ENCODE results near the gene DDIT3.

Gene DDIT3

GRCh38 chr12:57513266-57513665 lies 7.0 kb downstream of the DDIT3 start:
- no peaks in the 10 kb centered on the region for H4K20me1 ChIP-seq (ENCODE audit: control insufficient read depth, insufficient read depth, low read depth, low read length)
- no peak overlapping the region for H3K4me2 ChIP-seq (ENCODE audit: low read length)
- H3K4me1 ChIP-seq (ENCODE audit: control insufficient read depth, low read length), result peaks cover 12% of the 10 kb centered on the region
- TF ChIP-seq, protein P1, sequence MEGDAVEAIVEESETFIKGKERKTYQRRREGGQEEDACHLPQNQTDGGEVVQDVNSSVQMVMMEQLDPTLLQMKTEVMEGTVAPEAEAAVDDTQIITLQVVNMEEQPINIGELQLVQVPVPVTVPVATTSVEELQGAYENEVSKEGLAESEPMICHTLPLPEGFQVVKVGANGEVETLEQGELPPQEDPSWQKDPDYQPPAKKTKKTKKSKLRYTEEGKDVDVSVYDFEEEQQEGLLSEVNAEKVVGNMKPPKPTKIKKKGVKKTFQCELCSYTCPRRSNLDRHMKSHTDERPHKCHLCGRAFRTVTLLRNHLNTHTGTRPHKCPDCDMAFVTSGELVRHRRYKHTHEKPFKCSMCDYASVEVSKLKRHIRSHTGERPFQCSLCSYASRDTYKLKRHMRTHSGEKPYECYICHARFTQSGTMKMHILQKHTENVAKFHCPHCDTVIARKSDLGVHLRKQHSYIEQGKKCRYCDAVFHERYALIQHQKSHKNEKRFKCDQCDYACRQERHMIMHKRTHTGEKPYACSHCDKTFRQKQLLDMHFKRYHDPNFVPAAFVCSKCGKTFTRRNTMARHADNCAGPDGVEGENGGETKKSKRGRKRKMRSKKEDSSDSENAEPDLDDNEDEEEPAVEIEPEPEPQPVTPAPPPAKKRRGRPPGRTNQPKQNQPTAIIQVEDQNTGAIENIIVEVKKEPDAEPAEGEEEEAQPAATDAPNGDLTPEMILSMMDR (IDR thresholded peaks at IDR 0.05; ENCODE audit: low read depth, low read length, poor library complexity, severe bottlenecking), result no peak
- TF ChIP-seq EZH2phosphoT487 (IDR thresholded peaks at IDR 0.05; ENCODE audit: borderline replicate concordance, low read length), result no peak
- peaks cover 84% of the 10 kb centered on the region for H3K36me3 ChIP-seq (ENCODE audit: control insufficient read depth, low read length)
- H3K9me2 ChIP-seq (replicated peaks; ENCODE audit: control insufficient read depth, low read length), result no peaks in the 10 kb centered on the region
- peaks cover 16% of the 10 kb centered on the region for H3K79me2 ChIP-seq (ENCODE audit: control insufficient read depth, low read length)
- no peak overlapping the region for H3K27ac ChIP-seq (ENCODE audit: low read depth, low read length)
- no peaks in the 10 kb centered on the region for H3K27me3 ChIP-seq (ENCODE audit: control insufficient read depth, low read length)
- H3K9me3 ChIP-seq (ENCODE audit: control insufficient read depth, insufficient read depth, low read length), result no peaks in the 10 kb centered on the region
- H3K4me3 ChIP-seq (ENCODE audit: low read length), result no peak overlapping the region
- peaks cover 41% of the 10 kb centered on the region for H3F3A ChIP-seq (ENCODE audit: control insufficient read depth, insufficient read depth)

GRCh38 chr12:57512665-57513064 lies 7.6 kb downstream of the DDIT3 start:
- no peaks in the 10 kb centered on the region for H4K20me1 ChIP-seq (ENCODE audit: control insufficient read depth, insufficient read depth, low read depth, low read length)
- peaks cover 10% of the 10 kb centered on the region for H3K79me2 ChIP-seq (ENCODE audit: control insufficient read depth, low read length)
- H3K36me3 ChIP-seq (ENCODE audit: control insufficient read depth, low read length), result peaks cover 78% of the 10 kb centered on the region
- no peak overlapping the region for H3K4me2 ChIP-seq (ENCODE audit: low read length)
- H3K4me1 ChIP-seq (ENCODE audit: control insufficient read depth, low read length), result peaks cover 6% of the 10 kb centered on the region; the same call in 1 of the 2 replicates
- H3K27ac ChIP-seq (ENCODE audit: low read depth, low read length), result no peak overlapping the region
- peaks cover 40% of the 10 kb centered on the region for H3F3A ChIP-seq (ENCODE audit: control insufficient read depth, insufficient read depth)
- H3K4me3 ChIP-seq (ENCODE audit: low read length), result no peak overlapping the region
- H3K27me3 ChIP-seq (ENCODE audit: control insufficient read depth, low read length), result no peaks in the 10 kb centered on the region
- no peaks in the 10 kb centered on the region for H3K9me2 ChIP-seq (replicated peaks; ENCODE audit: control insufficient read depth, low read length)
- H3K9me3 ChIP-seq (ENCODE audit: control insufficient read depth, insufficient read depth, low read length), result no peaks in the 10 kb centered on the region
- no peak for TF ChIP-seq EZH2phosphoT487 (IDR thresholded peaks at IDR 0.05; ENCODE audit: borderline replicate concordance, low read length)
- TF ChIP-seq, protein P1 (IDR thresholded peaks at IDR 0.05; ENCODE audit: low read depth, low read length, poor library complexity, severe bottlenecking), result no peak

- Histone ChIP-seq H3K27me3 (ENCODE audit: control insufficient read depth, low read length) (no peaks in the 10 kb centered on the region), H3K9me2 (replicated peaks; ENCODE audit: control insufficient read depth, low read length) (no peaks in the 10 kb centered on the region), H3K36me3 (ENCODE audit: control insufficient read depth, low read length) (peaks cover 69% of the 10 kb centered on the region), H3K4me2 (ENCODE audit: low read length) (no peak overlapping the region), H3K9me3 (ENCODE audit: control insufficient read depth, insufficient read depth, low read length) (no peaks in the 10 kb centered on the region), H3K79me2 (ENCODE audit: control insufficient read depth, low read length) (peaks cover under 1% of the 10 kb centered on the region), H3K27ac (ENCODE audit: low read depth, low read length) (no peak overlapping the region), H3K4me1 (ENCODE audit: control insufficient read depth, low read length) (no peaks in the 10 kb centered on the region), H3F3A (ENCODE audit: control insufficient read depth, insufficient read depth) (peaks cover 33% of the 10 kb centered on the region), H3K4me3 (ENCODE audit: low read length) (no peak overlapping the region), H4K20me1 (ENCODE audit: control insufficient read depth, insufficient read depth, low read depth, low read length) (no peaks in the 10 kb centered on the region)
- TF ChIP-seq EZH2phosphoT487 (IDR thresholded peaks at IDR 0.05; ENCODE audit: borderline replicate concordance, low read length), result no peak
- TF ChIP-seq, protein P1 (IDR thresholded peaks at IDR 0.05; ENCODE audit: low read depth, low read length, poor library complexity, severe bottlenecking), result no peak
These were observed 8.6 kb downstream of the DDIT3 start for GRCh38 chr12:57511588-57512325.

All from DOHH2 (cell line).